Measurements from ENCODE around the gene BFSP1.

DNA sequence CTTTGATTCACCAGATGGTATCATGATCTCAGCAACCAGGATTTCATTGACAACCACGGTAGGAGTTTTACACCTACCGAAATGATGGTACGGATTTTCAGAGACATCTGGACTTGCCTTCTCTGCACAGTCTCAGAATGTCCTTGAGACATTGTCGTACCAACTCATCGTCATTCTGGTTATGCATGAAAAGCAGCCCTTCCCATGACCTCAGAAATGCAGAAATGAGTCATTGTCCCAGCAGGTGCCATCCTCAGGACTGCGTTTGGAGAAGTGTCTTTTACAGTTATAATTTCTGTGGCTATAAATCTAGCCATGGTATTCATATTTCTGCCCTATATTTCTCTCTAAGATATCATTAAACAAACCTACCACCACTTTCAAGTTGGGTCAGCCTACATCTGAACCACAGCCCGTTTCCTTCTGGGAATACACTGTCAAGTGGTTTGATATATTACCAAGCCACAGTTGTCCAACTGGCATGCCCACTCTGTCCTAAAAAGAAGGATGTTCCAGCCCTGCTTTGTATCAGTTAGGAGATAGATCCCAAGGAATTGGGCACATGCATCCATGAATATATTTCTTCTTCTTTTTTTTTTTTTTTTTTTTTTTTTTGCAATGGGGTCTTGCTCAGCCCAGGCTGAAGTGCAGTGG, 7.5 kb upstream of the BFSP1 start:
- TF ChIP-seq GATA2 (IDR thresholded peaks at IDR 0.05; ENCODE audit: low read depth, low read length) (no peak), GATA3 (IDR thresholded peaks at IDR 0.05; ENCODE audit: low read depth, low read length) (no peak)

All from SH-SY5Y (cell line).